Rectal smooth muscle tissue (tissue), 1 donor: Measurements from ENCODE around the gene CNN3.
"Not testable (repeated sequence)": the region's sequence is repeated elsewhere in the genome, so short reads cannot be mapped to it uniquely, and the experiment has no call there.

Experiments
- H3K27ac ChIP-seq: one replicate; pipeline ENCODE4 v1.7.0; 2013; ENCODE audit warnings: low read depth, low read length, inconsistent platforms
- H3K27me3 ChIP-seq: one replicate; pipeline ENCODE4 v1.7.0; 2013; ENCODE audit warnings: low read length; ENCODE audit not compliant: control insufficient read depth, insufficient read depth
- H3K36me3 ChIP-seq: one replicate; pipeline ENCODE4 v1.7.0; 2013; ENCODE audit warnings: low read length; ENCODE audit not compliant: control insufficient read depth, insufficient read depth
- H3K4me1 ChIP-seq: one replicate; pipeline ENCODE4 v1.7.0; 2013; ENCODE audit warnings: low read length; ENCODE audit not compliant: control insufficient read depth, insufficient read depth
- H3K4me3 ChIP-seq: one replicate; pipeline ENCODE4 v1.7.0; 2013; ENCODE audit warnings: low read length
- H3K9ac ChIP-seq: one replicate; pipeline ENCODE4 v1.7.0; 2013; ENCODE audit warnings: low read length

CNN3 gene

GRCh38 chr1:94942171-94943128 lies 15.5 kb upstream of the CNN3 start:
- Histone ChIP-seq H3K4me1 (peaks cover 4% of the 10 kb centered on the region), H3K36me3 (no peaks in the 10 kb centered on the region), H3K27me3 (no peaks in the 10 kb centered on the region), H3K27ac (no peak overlapping the region), H3K9ac (no peak overlapping the region), H3K4me3 (no peak overlapping the region)

- not testable (repeated sequence) for H3K27me3 ChIP-seq, H3K9ac ChIP-seq, H3K27ac ChIP-seq, H3K4me3 ChIP-seq, H3K36me3 ChIP-seq
- H3K4me1 ChIP-seq: peaks cover 11% of the 10 kb centered on the region
These were observed 14.6 kb upstream of the CNN3 start for GRCh38 chr1:94941480-94941879.

- no peak overlapping the region for H3K4me3 ChIP-seq
- no peak overlapping the region for H3K9ac ChIP-seq
- H3K27ac ChIP-seq: no peak overlapping the region
- no peaks in the 10 kb centered on the region for H3K27me3 ChIP-seq
- no peaks in the 10 kb centered on the region for H3K36me3 ChIP-seq
- peaks cover 16% of the 10 kb centered on the region for H3K4me1 ChIP-seq
These were observed 13.8 kb upstream of the CNN3 start for GRCh38 chr1:94940738-94941137.

GRCh38 chr1:94937820-94938219 lies 10.9 kb upstream of the CNN3 start:
- Histone ChIP-seq H3K36me3 (no peaks in the 10 kb centered on the region), H3K27ac (no peak overlapping the region), H3K27me3 (no peaks in the 10 kb centered on the region), H3K4me1 (peaks cover 16% of the 10 kb centered on the region), H3K4me3 (no peak overlapping the region), H3K9ac (no peak overlapping the region)

GRCh38 chr1:94936861-94937620 lies 10.1 kb upstream of the CNN3 start:
- peaks cover 16% of the 10 kb centered on the region for H3K4me1 ChIP-seq
- H3K36me3 ChIP-seq: no peaks in the 10 kb centered on the region
- no peak overlapping the region for H3K4me3 ChIP-seq
- no peak overlapping the region for H3K27ac ChIP-seq
- no peaks in the 10 kb centered on the region for H3K27me3 ChIP-seq
- H3K9ac ChIP-seq: no peak overlapping the region

- Histone ChIP-seq H3K9ac (no peak overlapping the region), H3K36me3 (no peaks in the 10 kb centered on the region), H3K27ac (no peak overlapping the region), H3K27me3 (no peaks in the 10 kb centered on the region), H3K4me1 (peaks cover 16% of the 10 kb centered on the region), H3K4me3 (no peak overlapping the region)
These were observed 8.6 kb upstream of the CNN3 start for GRCh38 chr1:94935476-94935875.

GRCh38 chr1:94935034-94935433 lies 8.1 kb upstream of the CNN3 start:
- Histone ChIP-seq H3K4me3 (no peak overlapping the region), H3K27ac (no peak overlapping the region), H3K9ac (no peak overlapping the region), H3K27me3 (no peaks in the 10 kb centered on the region), H3K4me1 (peaks cover 16% of the 10 kb centered on the region), H3K36me3 (no peaks in the 10 kb centered on the region)

- Histone ChIP-seq H3K27me3 (no peaks in the 10 kb centered on the region), H3K9ac (no peak overlapping the region), H3K27ac (no peak overlapping the region), H3K4me3 (no peak overlapping the region), H3K36me3 (no peaks in the 10 kb centered on the region), H3K4me1 (peaks cover 17% of the 10 kb centered on the region)
These were observed 7.6 kb upstream of the CNN3 start for GRCh38 chr1:94934551-94934950.

- H3K36me3 ChIP-seq: no peaks in the 10 kb centered on the region
- H3K4me1 ChIP-seq: peaks cover 18% of the 10 kb centered on the region
- H3K9ac ChIP-seq: no peak overlapping the region
- no peaks in the 10 kb centered on the region for H3K27me3 ChIP-seq
- no peak overlapping the region for H3K27ac ChIP-seq
- no peak overlapping the region for H3K4me3 ChIP-seq
These were observed 4.4 kb upstream of the CNN3 start for GRCh38 chr1:94931254-94931841.

GRCh38 chr1:94929351-94930217 lies 2.7 kb upstream of the CNN3 start:
- Histone ChIP-seq H3K9ac (no peak overlapping the region), H3K4me3 (peak overlapping the region; percentile 74), H3K36me3 (no peaks in the 10 kb centered on the region), H3K4me1 (peaks cover 15% of the 10 kb centered on the region), H3K27me3 (no peaks in the 10 kb centered on the region), H3K27ac (peak overlapping the region; percentile 30)

- no peak overlapping the region for H3K9ac ChIP-seq
- H3K27ac ChIP-seq: peak overlapping the region; percentile 98
- peak overlapping the region; percentile 74 for H3K4me3 ChIP-seq
- H3K36me3 ChIP-seq: no peaks in the 10 kb centered on the region
- no peaks in the 10 kb centered on the region for H3K27me3 ChIP-seq
- peaks cover 23% of the 10 kb centered on the region for H3K4me1 ChIP-seq
These were observed 1.5 kb upstream of the CNN3 start for GRCh38 chr1:94928293-94928939.
